Measurements from ENCODE around the gene PDE6D.
"Not testable (repeated sequence)": the region's sequence is repeated elsewhere in the genome, so short reads cannot be mapped to it uniquely, and the experiment has no call there.

The PDE6D gene

DNA sequence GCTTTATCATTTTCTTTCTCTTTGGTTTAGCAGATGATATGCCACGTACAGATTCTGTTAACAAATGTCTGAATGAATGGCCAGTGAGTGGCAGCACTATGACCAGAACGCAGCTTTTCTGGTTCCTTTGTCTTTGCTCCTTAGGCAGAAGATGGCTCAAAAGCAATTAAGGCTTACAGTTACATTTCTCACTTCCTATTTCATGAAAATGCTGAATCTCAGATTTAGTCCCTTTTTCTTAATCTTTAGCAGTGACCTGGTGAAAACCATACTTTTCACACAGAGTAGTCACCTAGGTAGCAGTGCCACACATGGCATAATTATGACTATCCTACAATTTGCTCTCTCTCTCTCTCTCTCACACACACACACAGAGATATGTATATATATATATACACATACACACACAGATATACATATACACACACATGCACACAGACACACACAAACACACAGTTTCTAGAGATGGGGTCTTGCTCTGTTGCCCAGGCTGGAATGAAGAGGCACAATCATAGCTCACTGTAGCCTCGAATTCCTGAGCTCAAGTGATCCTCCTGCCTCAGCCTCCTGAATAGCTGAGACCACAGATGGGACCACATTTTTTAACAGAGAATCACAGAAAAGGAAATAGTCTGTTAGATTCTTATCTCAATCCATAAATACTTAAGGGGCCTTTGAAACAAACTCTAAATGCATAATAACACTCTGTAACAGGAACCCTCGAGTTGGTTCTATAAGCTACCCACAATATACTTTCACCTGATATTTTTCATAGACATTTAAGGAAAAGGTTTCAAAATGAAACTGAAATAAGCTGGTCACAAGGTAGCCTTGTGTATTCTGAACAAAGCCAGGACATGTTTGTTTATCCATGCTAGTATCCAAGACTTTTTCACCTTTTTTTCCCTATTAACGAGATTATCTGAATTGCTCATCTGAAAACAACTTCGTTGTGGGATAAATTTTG, 11.6 kb downstream of the PDE6D start:
- no peak for DNase-seq

DNA sequence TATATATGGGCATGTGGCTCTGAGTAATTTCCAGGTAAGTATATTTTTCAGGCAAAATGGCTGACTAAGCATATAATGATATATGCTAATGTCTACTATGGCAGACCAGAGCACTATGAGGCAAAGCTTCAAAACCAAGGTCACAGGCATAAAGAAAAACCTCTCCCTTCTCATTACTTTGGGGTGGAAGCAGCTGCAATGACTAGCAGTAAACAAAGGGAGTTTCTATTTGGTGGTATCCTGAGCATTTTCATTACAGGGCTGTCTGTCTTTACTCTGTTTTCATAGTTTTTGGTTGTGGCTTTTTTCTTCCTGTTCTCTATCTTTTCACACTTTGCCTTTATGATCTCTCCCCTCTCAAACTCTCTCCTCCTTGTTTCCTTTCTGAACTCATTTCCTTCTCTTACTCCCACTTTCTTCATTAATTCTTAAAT, 15.6 kb downstream of the PDE6D start:
- DNase-seq, result no peak

DNA sequence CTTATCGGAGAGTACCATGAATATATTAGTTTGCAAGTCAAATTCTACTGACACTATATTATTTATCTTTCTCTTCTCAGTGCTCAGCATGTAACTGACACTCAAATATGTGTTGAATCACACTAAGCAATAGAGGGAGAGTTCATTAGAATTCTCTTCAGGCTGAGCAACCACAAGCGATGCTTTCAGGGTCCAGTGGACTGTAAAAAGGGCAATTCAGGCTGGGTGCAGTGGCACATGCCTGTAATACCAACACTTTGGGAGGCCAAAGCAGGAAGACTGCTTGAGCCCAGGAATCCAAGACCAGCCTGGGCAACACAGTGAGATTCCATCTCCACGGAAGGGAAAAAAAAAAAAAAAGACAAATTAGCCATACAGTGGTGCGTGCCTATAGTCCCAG, 16.3 kb downstream of the PDE6D start:
- no peak for DNase-seq

DNA sequence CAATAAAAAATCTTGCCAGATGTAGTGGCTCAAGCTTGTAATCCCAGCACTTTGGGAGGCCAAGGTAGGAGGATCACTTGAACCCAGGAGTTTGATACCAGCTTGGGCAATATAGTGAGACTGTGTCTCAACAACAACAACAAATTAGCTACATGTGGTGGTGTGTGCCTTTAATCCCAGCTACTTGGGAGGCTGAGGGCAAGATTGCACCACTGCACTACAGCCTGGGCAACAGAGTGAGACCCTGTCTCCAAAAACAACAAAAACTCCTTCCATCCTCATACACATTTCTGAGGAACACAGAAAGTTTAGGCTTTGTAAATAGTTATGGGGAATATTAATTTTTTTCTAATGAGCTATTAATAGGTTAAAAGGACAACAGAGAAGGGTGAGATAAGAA, 17.0 kb downstream of the PDE6D start:
- DNase-seq, result no peak

- DNase-seq, result no peak
Measured at GRCh38 chr2:231761735-231762134, 19.3 kb downstream of the PDE6D start.

DNA sequence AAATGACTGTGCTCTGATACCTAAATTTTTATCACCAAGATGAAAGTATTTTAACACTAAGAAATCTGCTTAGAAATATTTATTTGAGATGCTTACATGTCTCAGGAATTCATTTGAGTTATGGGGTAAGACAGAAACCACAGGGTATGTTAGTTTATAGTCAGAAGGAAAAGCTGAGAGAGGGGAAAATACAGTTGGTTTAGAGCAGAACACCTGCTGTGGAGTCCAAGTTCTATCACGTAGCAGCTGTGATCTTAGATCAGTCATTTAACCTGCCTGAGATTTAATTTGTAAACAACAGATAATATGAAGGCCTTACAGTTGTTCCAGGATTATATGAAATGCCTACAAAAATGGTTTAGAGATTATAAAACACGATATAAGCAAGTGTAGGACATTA, 29.0 kb downstream of the PDE6D start:
- DNase-seq, result no peak

DNA sequence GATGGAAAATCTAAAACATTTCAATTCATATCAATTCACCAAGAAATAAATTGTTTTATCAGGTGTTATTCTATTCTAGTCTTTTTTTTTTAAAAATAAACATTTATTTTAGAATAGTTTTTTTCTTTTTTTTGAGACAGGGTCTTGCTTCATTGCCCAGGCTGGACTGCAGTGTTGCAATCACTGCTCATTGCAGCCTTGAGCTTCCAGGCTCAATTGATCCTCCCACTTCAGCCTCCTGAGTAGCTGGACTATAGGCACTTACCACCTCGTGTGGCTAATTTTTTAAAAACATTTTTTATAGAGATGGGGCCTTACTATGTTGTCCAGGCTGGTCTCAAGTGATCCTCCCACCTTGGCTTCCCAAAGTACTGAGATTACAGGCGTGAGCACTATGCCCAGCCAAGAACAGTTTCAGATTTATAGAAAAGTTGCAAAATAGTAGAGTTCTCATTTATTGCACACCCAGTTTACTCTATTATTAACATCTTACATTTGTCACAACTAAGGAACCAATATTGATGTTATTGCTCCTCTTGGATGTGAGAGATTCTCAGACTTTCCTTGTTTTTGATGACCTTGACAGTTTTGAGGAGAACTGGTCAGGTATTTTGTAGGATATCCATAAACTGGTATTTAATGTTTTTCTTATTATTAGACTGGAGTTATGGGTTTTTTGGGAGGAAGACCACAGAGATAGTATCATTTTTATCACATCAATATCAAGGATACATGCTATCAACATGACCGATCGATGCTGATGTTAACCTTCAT, 29.9 kb downstream of the PDE6D start:
- no peak for DNase-seq

DNA sequence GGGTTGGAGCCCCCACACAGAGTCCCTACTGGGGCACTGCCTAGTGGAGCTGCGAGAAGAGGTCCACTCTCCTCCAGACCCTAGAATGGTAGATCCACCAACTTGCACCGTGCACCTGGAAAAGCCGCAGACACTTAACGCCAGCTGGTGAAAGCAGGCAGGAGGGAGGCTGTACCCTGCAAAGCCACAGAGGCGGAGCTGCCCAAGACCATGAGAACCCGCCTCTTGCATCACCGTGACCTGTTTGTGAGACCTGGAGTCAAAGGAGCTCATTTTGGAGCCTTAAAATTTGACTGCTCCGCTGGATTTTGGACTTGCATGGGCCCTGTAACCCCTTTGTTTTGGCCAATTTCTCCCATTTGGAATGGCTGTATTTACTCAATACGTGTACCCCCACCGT, 32.1 kb downstream of the PDE6D start:
- not testable (repeated sequence) for DNase-seq

DNA sequence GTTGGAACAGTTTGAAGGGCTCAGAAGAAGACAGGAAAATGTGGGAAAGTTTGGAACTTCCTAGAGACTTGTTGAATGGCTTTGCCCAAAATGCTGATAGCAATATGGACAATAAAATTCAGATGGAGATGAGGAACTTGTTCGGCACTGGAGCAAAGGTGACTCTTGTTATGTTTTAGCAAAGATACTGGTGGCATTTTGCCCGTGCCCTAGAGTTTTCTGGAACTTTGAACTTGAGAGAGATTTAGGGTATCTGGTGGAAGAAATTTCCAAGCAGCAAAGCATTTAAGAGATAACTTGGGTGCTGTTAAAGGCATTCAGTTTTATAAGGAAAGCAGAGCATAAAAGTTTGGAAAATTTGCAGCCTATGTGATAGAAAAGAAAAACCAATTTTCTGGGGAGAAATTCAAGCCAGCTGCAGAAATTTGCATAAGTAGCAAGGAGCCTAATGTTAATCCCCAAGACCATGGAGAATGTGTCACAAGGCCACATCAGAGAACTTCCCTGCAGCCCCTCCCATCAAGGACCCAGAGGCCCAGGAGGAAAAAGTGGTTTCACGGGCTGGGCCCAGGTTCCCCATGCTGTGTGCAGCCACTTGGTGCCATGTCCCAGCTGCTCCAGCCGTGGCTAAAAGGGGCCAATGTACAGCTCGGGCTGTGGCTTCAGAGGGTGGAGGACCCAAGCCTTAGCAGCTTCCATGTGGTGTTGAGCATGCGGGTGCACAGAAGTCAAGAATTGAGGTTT, 32.8 kb downstream of the PDE6D start:
- not testable (repeated sequence) for DNase-seq

GRCh38 chr2:231745303-231746038, 35.6 kb downstream of the PDE6D start:
- no peak for DNase-seq

DNA sequence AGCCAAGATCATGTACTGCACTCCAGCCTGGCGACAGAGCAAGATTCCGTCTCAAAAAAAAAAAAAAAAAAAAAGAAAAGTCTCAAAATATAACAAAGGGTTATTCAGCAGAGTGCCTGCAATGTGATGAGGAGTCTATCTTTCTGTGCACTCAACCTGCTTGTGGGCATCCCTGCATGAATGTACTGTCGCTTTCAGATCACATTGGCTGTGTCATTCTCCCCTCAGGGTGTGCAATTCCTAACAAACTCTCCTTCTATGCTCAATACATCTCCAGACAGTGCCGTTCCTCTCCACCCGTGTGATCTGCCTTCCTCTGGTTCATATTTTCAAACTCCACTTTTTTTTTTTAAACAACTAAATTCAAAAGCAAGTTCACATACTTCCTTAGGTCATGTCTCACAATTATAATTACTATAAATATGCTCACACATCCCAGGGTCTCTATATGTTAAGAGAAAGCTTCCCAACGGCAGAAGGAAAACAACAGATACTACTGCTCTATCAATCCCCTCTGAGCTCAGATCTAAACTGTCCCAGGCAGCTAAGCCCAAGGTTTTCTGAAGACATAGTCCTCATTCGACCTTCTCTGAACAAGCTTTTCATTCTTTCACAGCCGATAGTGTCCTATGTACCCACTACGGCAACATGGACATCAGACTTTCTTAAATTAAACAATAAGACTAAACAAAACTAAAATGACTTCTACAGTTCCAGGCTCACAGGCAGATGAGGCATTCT, 37.5 kb downstream of the PDE6D start:
- DNase-seq, result no peak

DNA sequence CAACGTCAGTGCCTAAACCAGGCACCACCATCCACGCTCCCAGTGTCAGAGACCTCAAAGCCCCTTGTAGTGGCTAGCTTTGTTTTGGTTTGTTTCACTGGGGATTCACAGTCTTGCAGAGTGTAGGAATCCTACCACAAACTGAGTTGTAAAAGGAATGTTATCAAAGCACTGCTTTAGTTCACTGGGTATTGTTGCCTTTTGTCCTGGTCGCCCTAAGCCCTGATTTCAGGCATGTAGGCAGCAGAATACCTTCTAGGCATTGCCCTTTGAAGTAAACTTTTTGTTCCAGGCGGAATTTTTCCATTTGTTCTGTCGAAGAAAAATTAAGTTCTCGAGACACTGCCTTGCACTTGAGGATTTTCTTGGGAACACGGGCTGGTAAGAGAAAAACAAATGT, 43.3 kb downstream of the PDE6D start:
- DNase-seq, result no peak

DNA sequence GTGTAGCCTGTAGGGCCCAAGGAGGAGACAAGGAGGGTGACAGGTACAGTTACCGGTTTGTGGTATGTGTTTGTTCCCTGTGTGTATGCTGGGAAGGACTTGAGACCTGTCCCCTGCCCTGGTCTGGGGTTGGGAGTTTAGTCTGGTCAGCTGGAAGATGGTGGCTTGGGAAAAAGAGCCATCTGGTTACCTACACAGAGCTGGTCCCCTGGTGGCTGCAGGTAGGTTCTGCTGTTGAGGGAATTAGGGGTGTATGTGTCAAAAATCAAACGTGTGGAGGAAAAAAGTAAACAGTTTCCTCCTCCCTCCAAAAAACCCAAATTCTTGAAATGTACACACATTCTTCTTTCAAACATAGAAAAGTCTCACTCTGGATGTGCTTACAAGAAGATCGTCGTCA, 48.5 kb downstream of the PDE6D start:
- DNase-seq, result no peak

- DNase-seq, result no peak
Measured at GRCh38 chr2:231727621-231728020, 53.5 kb downstream of the PDE6D start.

- DNase-seq, result no peak
Measured at GRCh38 chr2:231726276-231726675, 54.8 kb downstream of the PDE6D start.

DNA sequence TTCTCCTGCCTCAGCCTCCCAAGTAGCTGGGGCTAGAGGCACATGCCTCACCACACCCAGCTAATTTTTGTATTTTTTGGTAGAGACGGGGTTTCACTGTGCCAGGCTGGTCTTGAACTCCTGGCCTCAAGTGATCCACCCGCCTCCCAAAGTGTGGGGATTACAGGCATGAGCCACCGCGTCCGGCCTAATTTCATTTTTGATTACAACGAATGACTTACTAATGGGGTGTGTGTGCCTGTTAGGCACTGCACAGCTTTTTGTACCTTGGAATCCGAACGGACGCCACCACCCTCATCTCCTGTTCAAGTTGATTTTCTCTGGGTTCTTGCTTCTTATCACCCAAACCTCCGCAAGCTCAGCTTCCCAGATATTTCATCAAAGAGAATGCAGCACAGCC, 55.6 kb downstream of the PDE6D start:
- no peak for DNase-seq

- DNase-seq, result no peak
Measured at GRCh38 chr2:231722721-231723307, 58.3 kb downstream of the PDE6D start.

GRCh38 chr2:231720987-231721966, 59.8 kb downstream of the PDE6D start:
- no peak for DNase-seq

DNA sequence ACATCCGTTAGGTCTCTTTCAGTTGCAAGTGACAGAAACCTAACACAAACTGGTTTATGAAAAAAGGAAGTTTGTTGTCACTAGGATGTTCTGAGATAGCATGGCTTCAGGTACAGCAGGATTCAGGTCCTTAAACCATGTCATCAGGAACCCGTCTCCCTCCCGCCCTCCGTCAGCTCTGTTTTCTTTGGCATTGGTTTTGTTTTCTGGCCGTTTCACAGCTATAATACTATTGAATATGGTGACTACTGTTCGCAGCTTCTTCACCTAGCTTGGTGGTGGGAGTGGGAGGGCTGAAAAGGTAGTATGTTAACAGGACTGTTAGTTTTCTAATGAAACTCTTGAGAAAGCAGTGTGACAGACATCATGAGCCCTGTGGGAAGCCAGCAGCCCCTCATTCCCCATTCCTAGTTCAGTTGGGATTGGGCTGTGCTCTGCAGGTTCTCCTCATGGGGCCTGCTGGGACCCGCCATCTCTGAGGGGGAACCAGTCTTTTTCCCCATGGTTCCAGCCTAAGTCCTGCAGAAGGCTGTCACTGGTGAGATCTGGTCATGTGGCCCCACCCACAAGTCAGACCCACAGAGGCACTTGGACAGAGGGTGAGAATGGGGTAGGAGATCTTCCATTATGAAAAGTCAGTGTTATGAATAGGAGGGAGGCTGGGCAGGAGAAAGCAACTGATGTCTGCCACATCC, 60.6 kb downstream of the PDE6D start:
- no peak for DNase-seq

All from stimulated activated CD4-positive, alpha-beta T cell treated with anti-CD3 and anti-CD28 coated beads, Interleukin-2, amount 100 ng/mL, for 48 hours (primary cell).